OCI-LY7 (cell line): ENCODE measurements around the gene TUBB3. TPM values are rescaled to one million over a fixed set of nuclear protein-coding genes. Genes with fewer than 3 reads are reported as not detected.

Experiments used
- BruUV-seq: library from RNA; stranded (reverse); fragments of 400-500 nt; replicated peaks from 2 replicates; lab custom pipeline; 2021; lab: Mats Ljungman, UMichigan
- CTCF ChIA-PET: fragments of 300-600 bp; sonication (Branson Sonifier 250); formaldehyde crosslinking; loops from one replicate; lab custom pipeline; 2022; ENCODE audit warnings: antibody characterized with exemption; ENCODE audit not compliant: unreplicated experiment; lab: Charles Lee
- POLR2A ChIA-PET: fragments of 300-600 bp; sonication (Branson Sonifier 250); formaldehyde crosslinking; loops from one replicate; lab custom pipeline; 2022; ENCODE audit warnings: antibody characterized with exemption; lab: Charles Lee
- DNase-seq: peaks from one replicate; pipeline ENCODE4 v3.0.0-alpha.2; 2015; ENCODE audit warnings: low spot score
- H2AFZ ChIP-seq: fragments of 200-600 bp; sonication (generic), shearing (Covaris generic); 2 replicates; pipeline ENCODE4 v1.6.1; 2014; ENCODE audit warnings: mild to moderate bottlenecking, antibody characterized with exemption, low read length, moderate library complexity
- H3K27ac ChIP-seq: fragments of 200-600 bp; sonication (generic); 2 replicates; pipeline ENCODE4 v1.5.1; 2014; ENCODE audit warnings: mixed run types, low read depth, mild to moderate bottlenecking, moderate library complexity, low read length, inconsistent platforms; ENCODE audit not compliant: poor library complexity, severe bottlenecking
- H3K36me3 ChIP-seq: fragments of 200-600 bp; sonication (generic); 2 replicates; pipeline ENCODE4 v1.6.1; 2014; ENCODE audit warnings: mild to moderate bottlenecking, antibody characterized with exemption, low read length, moderate library complexity, mixed read lengths; ENCODE audit not compliant: insufficient read depth
- H3K4me1 ChIP-seq: fragments of 200-600 bp; sonication (generic); 2 replicates; pipeline ENCODE4 v1.5.1; 2014; ENCODE audit warnings: mild to moderate bottlenecking, low read length; ENCODE audit not compliant: insufficient read depth, poor library complexity, severe bottlenecking
- H3K4me2 ChIP-seq: fragments of 200-600 bp; sonication (generic); 2 replicates; pipeline ENCODE4 v1.6.1; 2014; ENCODE audit warnings: mild to moderate bottlenecking, low read length
- H3K4me3 ChIP-seq: fragments of 200-600 bp; sonication (generic); 2 replicates; pipeline ENCODE4 v1.5.1; 2014; ENCODE audit warnings: mild to moderate bottlenecking, low read depth, low read length; ENCODE audit not compliant: poor library complexity, severe bottlenecking
- H3K79me2 ChIP-seq: fragments of 200-600 bp; sonication (generic); 2 replicates; pipeline ENCODE4 v1.6.1; 2016; ENCODE audit warnings: low read depth, mild to moderate bottlenecking, low read length, moderate library complexity, mixed read lengths; ENCODE audit not compliant: insufficient read depth
- H3K9me2 ChIP-seq: fragments of 200-600 bp; sonication (generic); 2 replicates; pipeline ENCODE4 v1.6.1; 2016; ENCODE audit warnings: mild to moderate bottlenecking, low read length, mixed read lengths; ENCODE audit not compliant: insufficient read depth
- H3K9me3 ChIP-seq: fragments of 200-600 bp; sonication (generic); 2 replicates; pipeline ENCODE4 v1.6.1; 2014; ENCODE audit warnings: mild to moderate bottlenecking, mixed run types, low read length, mixed read lengths
- H4K20me1 ChIP-seq: fragments of 200-600 bp; sonication (generic); 2 replicates; pipeline ENCODE4 v1.6.1; 2014; ENCODE audit warnings: mild to moderate bottlenecking, antibody characterized with exemption, low read length, moderate library complexity, mixed read lengths; ENCODE audit not compliant: insufficient read depth
- EZH2phosphoT487 ChIP-seq: fragments of 200-600 bp; sonication (generic); IDR thresholded peaks from 2 replicates; pipeline ENCODE4 v1.6.1; 2018; ENCODE audit warnings: low read depth, borderline replicate concordance, mild to moderate bottlenecking, mixed run types, antibody characterized with exemption, low read length, moderate library complexity, mixed read lengths
- intact Hi-C: fragments of 100-400 bp; cut with micrococcal nuclease; formaldehyde crosslinking; loops from one replicate; pipeline ENCODE4 v1.10.0; 2022; ENCODE audit not compliant: unreplicated experiment
- total RNA-seq, 2 experiments: library from RNA; depleted of rRNA in 1 of 2; stranded (reverse); fragments of >200 nt in 1 of 2; shearing (Covaris generic) in 1 of 2; gene quantifications; 2 replicates each; pipeline ENCODE4 v1.2.3, GENCODE V29; 2014 to 2022
- TF ChIP-seq, protein P1 (sequence below): fragments of 200-600 bp; sonication (generic); conservative IDR thresholded peaks from 2 replicates; pipeline ENCODE4 v1.5.1; 2014; ENCODE audit warnings: mild to moderate bottlenecking, antibody characterized with exemption, low read length, moderate library complexity, mixed read lengths

TUBB3 gene
- total RNA-seq, 2 experiments from 2014 or later: 63.7 to 192 TPM

DNA sequence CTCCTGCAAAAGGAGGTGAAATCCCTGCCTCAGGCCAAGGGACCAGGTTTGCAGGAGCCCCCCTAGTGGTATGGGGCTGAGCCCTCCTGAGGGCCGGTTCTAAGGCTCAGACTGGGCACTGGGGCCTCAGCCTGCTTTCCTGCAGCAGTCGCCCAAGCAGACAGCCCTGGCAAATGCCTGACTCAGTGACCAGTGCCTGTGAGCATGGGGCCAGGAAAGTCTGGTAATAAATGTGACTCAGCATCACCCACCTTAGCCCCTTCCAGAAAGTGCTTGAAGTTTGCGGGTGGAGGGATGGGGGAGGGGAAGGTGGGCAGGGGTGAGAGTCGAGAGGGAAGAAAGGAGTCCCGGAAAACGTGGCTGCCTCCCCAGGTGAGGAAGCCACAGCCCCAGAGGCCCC lies 2.4 kb upstream of the TUBB3 start:
- no TSS peak for BruUV-seq
- Histone ChIP-seq H2AFZ (no peak overlapping the region), H3K9me2 (no peaks in the 10 kb centered on the region), H3K4me3 (peak overlapping the region; percentile 94), H3K4me1 (peaks cover 63% of the 10 kb centered on the region), H4K20me1 (0 out of 2 replicates have a peak, but pooled peaks cover 3% of the 10 kb centered on the region), H3K36me3 (peaks cover 8% of the 10 kb centered on the region), H3K9me3 (no peaks in the 10 kb centered on the region), H3K4me2 (peak overlapping the region; percentile 89), H3K27ac (peak overlapping the region; percentile 69), H3K79me2 (peaks cover 24% of the 10 kb centered on the region)
- intact Hi-C loops: loop anchor here (5.0 kb wide), 1 partner anchor 157 kb away; the partner anchor contains the start of gene PRDM7
- no peak for TF ChIP-seq EZH2phosphoT487
- TF ChIP-seq, protein P1, sequence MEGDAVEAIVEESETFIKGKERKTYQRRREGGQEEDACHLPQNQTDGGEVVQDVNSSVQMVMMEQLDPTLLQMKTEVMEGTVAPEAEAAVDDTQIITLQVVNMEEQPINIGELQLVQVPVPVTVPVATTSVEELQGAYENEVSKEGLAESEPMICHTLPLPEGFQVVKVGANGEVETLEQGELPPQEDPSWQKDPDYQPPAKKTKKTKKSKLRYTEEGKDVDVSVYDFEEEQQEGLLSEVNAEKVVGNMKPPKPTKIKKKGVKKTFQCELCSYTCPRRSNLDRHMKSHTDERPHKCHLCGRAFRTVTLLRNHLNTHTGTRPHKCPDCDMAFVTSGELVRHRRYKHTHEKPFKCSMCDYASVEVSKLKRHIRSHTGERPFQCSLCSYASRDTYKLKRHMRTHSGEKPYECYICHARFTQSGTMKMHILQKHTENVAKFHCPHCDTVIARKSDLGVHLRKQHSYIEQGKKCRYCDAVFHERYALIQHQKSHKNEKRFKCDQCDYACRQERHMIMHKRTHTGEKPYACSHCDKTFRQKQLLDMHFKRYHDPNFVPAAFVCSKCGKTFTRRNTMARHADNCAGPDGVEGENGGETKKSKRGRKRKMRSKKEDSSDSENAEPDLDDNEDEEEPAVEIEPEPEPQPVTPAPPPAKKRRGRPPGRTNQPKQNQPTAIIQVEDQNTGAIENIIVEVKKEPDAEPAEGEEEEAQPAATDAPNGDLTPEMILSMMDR: peak; percentile 38
- ChIA-PET CTCF (no interaction called here), POLR2A (no interaction called here)
- no peak for DNase-seq

DNA sequence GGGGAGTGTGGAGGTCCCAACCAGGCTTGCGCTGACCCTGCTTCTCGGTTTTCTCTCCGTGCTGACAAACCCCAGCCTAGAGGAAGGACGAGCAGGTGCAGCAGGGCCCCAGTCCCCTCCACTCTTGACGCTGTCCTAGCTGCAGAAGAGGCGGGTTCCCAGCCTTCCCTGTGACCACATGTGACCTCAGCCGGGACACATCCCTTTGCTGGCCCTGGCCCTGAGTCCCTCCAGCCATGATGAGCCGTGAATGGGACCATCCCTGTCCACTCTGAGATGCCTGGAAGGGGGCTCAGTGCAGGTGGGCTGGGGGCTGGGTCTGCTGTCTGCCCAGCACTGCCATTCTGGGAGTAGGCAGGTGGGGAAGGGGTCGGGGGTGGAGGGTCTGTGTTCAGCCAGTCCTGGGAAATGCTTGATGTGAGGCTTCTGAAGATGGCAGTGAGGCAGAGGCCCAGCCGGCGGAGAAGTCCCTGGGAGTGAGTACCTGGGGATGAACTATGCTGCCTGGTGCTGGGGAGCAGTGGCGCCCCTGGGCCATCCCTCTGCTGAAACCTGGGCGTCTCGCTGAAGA lies 1.9 kb upstream of the TUBB3 start:
- Histone ChIP-seq H3K4me3 (peak overlapping the region; percentile 94), H3K9me3 (no peaks in the 10 kb centered on the region), H3K79me2 (peaks cover 27% of the 10 kb centered on the region), H3K27ac (peak overlapping the region; percentile 69), H4K20me1 (0 out of 2 replicates have a peak, but pooled peaks cover 3% of the 10 kb centered on the region), H3K4me2 (peak overlapping the region; percentile 89), H3K4me1 (peaks cover 63% of the 10 kb centered on the region), H3K36me3 (peaks cover 3% of the 10 kb centered on the region), H2AFZ (no peak overlapping the region), H3K9me2 (no peaks in the 10 kb centered on the region)
- no TSS peak for BruUV-seq
- POLR2A ChIA-PET: interaction anchor here (1.7 to 1.9 kb wide), 2 partner anchors 32 to 49 kb away, joined by 3 to 10 read pairs; no protein-coding TSS in a partner anchor
- DNase-seq: peak; percentile 59
- TF ChIP-seq EZH2phosphoT487: no peak
- TF ChIP-seq, protein P1: no peak
- intact Hi-C loops: loop anchor here (5.0 kb wide), 1 partner anchor 156 kb away; the partner anchor contains the start of gene PRDM7
- CTCF ChIA-PET: interaction anchor here (0.9 kb wide), 1 partner anchor 29 kb away, joined by 5 read pairs; no protein-coding TSS in a partner anchor
